HepG2 (cell line): ENCODE data around the gene FABP6. TPM values are rescaled to one million over a fixed set of nuclear protein-coding genes. Genes with fewer than 3 reads are reported as not detected.

Experiments used
- ATAC-seq: fragments of 200-7000 bp; cut with Tn5 transposase; 3 replicates; pipeline ENCODE4 v1.9.1; 2020; ENCODE audit warnings: mild to moderate bottlenecking, moderate library complexity
- Bru-seq: library from RNA; stranded (reverse); fragments of 400-500 nt; gene quantifications from one replicate; lab custom pipeline; 2021; lab: Mats Ljungman, UMichigan
- BruChase-seq, 2 experiments: library from RNA; stranded (reverse); fragments of 400-500 nt; gene quantifications; one replicate each; lab custom pipeline; 2021; lab: Mats Ljungman, UMichigan
- BruUV-seq: library from RNA; stranded (reverse); fragments of 400-500 nt; replicated peaks from 2 replicates; lab custom pipeline; 2021; lab: Mats Ljungman, UMichigan
- CTCF ChIA-PET: fragments of 300-600 bp; formaldehyde crosslinking; extraction: SDS; loops from one replicate; lab custom pipeline; 2021; ENCODE audit warnings: low total read pairs, inconsistent platforms, low intra/inter-chr PET ratio; lab: Yijun Ruan, JAX
- POLR2A ChIA-PET: fragments of 350-600 bp; sonication (Branson Sonifier 250); formaldehyde crosslinking; loops from one replicate; lab custom pipeline; 2020; ENCODE audit warnings: antibody characterized with exemption, inconsistent platforms; lab: Yijun Ruan, JAX
- DNase-seq: peaks from one replicate; pipeline ENCODE4 v3.0.0-alpha.2; 2015; ENCODE audit warnings: low spot score
- FAIRE-seq: peaks from 3 replicates; lab custom pipeline; 2011; peaks lifted over from hg19 to GRCh38; lab: Jason Lieb, UNC
- H2AFZ ChIP-seq: one replicate; pipeline ENCODE4 v1.6.1; 2011; ENCODE audit warnings: low read length, inconsistent platforms
- H3K27ac ChIP-seq: fragments of 300-600 bp; 3 replicates; pipeline ENCODE4 v1.8.0; 2011; ENCODE audit warnings: mixed run types, mild to moderate bottlenecking, mixed read lengths, low read length, inconsistent platforms; ENCODE audit not compliant: insufficient read depth; ENCODE audit errors: extremely low read length
- H3K27me3 ChIP-seq, 2 experiments: fragments of 200-600 bp in 1 of 2; 2 replicates in 1 of 2; 3 replicates in 1 of 2; pipeline versions ENCODE4 v1.6.0 to v1.8.0; 2011; ENCODE audit warnings: low read length in 2 of 2, mild to moderate bottlenecking in 2 of 2, moderate library complexity in 2 of 2, inconsistent platforms in 1 of 2; ENCODE audit not compliant: insufficient read depth in 2 of 2, control insufficient read depth in 1 of 2
- H3K36me3 ChIP-seq, 2 experiments: fragments of 200-600 bp in 1 of 2; replicated peaks in 1 of 2; 2 replicates in 1 of 2; 3 replicates in 1 of 2; pipeline versions ENCODE4 v1.5.1 to v1.8.0; 2011; ENCODE audit warnings: low read length in 2 of 2, inconsistent platforms in 1 of 2; ENCODE audit not compliant: insufficient read depth in 2 of 2, control insufficient read depth in 1 of 2
- H3K4me1 ChIP-seq: 2 replicates; pipeline ENCODE4 v1.5.1; 2012; ENCODE audit warnings: low read length, inconsistent platforms; ENCODE audit not compliant: insufficient read depth
- H3K4me2 ChIP-seq: 2 replicates; pipeline ENCODE4 v1.6.0; 2011; ENCODE audit warnings: low read depth, low read length, inconsistent platforms
- H3K4me3 ChIP-seq, 3 experiments: fragments of 200-600 bp in 1 of 3; sonication (generic), shearing (Covaris generic) in 1 of 3; replicated peaks in 1 of 3; 2 replicates each; pipeline ENCODE4 v1.5.1; 2011 to 2016; ENCODE audit warnings: low read length in 3 of 3, inconsistent platforms in 2 of 3, low read depth in 2 of 3, mild to moderate bottlenecking in 2 of 3, control low read depth in 1 of 3, mixed read lengths in 1 of 3; ENCODE audit not compliant: insufficient read depth in 1 of 3
- H3K79me2 ChIP-seq: one replicate; pipeline ENCODE4 v1.6.1; 2011; ENCODE audit warnings: low read length, inconsistent platforms; ENCODE audit not compliant: insufficient read depth
- H3K9ac ChIP-seq: 2 replicates; pipeline ENCODE4 v1.6.0; 2011; ENCODE audit warnings: mild to moderate bottlenecking, low read depth, low read length, inconsistent platforms; ENCODE audit not compliant: insufficient read depth
- H3K9me3 ChIP-seq: 2 replicates; pipeline ENCODE4 v1.5.1; 2012; ENCODE audit warnings: mild to moderate bottlenecking, low read length
- H4K20me1 ChIP-seq: 2 replicates; pipeline ENCODE4 v1.6.0; 2011; ENCODE audit warnings: inconsistent platforms, mild to moderate bottlenecking, low read length, moderate library complexity; ENCODE audit not compliant: insufficient read depth
- ATF7 ChIP-seq, 2 experiments: fragments of 450-650 bp in 1 of 2; sonication (generic) in 1 of 2; formaldehyde crosslinking in 1 of 2; IDR thresholded peaks; 2 replicates each; pipeline versions ENCODE4 v1.4.0 to v1.6.1; 2016 to 2020; ENCODE audit warnings: antibody characterized with exemption in 1 of 2, mild to moderate bottlenecking in 1 of 2, missing genetic modification reagents in 1 of 2
- CENPT ChIP-seq: sonication (generic); formaldehyde crosslinking; IDR thresholded peaks from 2 replicates; pipeline ENCODE4 v1.8.0; 2022; ENCODE audit warnings: low read depth, mild to moderate bottlenecking, moderate library complexity, missing genetic modification reagents
- GABPA ChIP-seq, 2 experiments: IDR thresholded peaks; 2 replicates each; pipeline ENCODE4 v1.6.1; 2011 to 2016; ENCODE audit warnings: low read depth in 2 of 2, low read length in 1 of 2, missing biosample characterization in 1 of 2, missing genetic modification characterization in 1 of 2
- HNRNPUL1 ChIP-seq: fragments of 200-400 bp; formaldehyde crosslinking; IDR thresholded peaks from 2 replicates; pipeline ENCODE4 v1.6.1; 2017; ENCODE audit warnings: low read depth, mild to moderate bottlenecking, low read length, moderate library complexity
- MZF1 ChIP-seq: sonication (generic); formaldehyde crosslinking; IDR thresholded peaks from 2 replicates; pipeline ENCODE4 v1.8.1; 2023; ENCODE audit warnings: mild to moderate bottlenecking, missing genetic modification reagents, borderline replicate concordance
- PHB2 ChIP-seq: fragments of 450-650 bp; IDR thresholded peaks from 2 replicates; pipeline ENCODE4 v1.6.1; 2018; ENCODE audit not compliant: partially characterized antibody
- SNAI1 ChIP-seq: sonication (generic); formaldehyde crosslinking; IDR thresholded peaks from 2 replicates; pipeline ENCODE4 v1.5.0; 2020; ENCODE audit warnings: mild to moderate bottlenecking, missing genetic modification reagents, borderline replicate concordance
- ZNF282 ChIP-seq: fragments of 450-650 bp; IDR thresholded peaks from 2 replicates; pipeline ENCODE4 v1.6.1; 2018; ENCODE audit not compliant: partially characterized antibody
- ZNF501 ChIP-seq: sonication (generic); formaldehyde crosslinking; IDR thresholded peaks from 2 replicates; pipeline ENCODE4 v1.5.1; 2020; ENCODE audit warnings: mild to moderate bottlenecking, moderate library complexity, missing genetic modification reagents
- ZSCAN31 ChIP-seq: sonication (generic); formaldehyde crosslinking; IDR thresholded peaks from 2 replicates; pipeline ENCODE4 v1.5.0; 2020; ENCODE audit warnings: low read depth, mild to moderate bottlenecking, missing genetic modification reagents
- WGBS: methylation state at CpG from one replicate; pipeline ENCODE4 v1.1.6; 2017; ENCODE audit warnings: low lambda C conversion rate; 5-methylcytosine and 5-hydroxymethylcytosine counted together
- in situ Hi-C: cut with HindIII; loops from 2 replicates; pipeline ENCODE4 v1.10.0; 2017; ENCODE audit warnings: low pct_unique_long_range_greater_than_20kb; ENCODE audit not compliant: extremely low pct_ligation_motif_present
- intact Hi-C: fragments of 100-400 bp; cut with micrococcal nuclease; formaldehyde crosslinking; loops from one replicate; pipeline ENCODE4 v1.10.0; 2022; ENCODE audit not compliant: unreplicated experiment
- long read RNA-seq, 2 experiments: library from RNA in 1 of 2; library from polyadenylated mRNA in 1 of 2; stranded (forward) in 1 of 2; unstranded in 1 of 2; transcript quantifications; one replicate each; pipeline ENCODE4 v2.0.0, GENCODE V29; 2019 to 2022
- polyA minus RNA-seq, 3 experiments: library from RNA; depleted of rRNA, polyadenylated mRNA; stranded (reverse); fragments of >200 nt; gene quantifications; 2 replicates each; pipeline ENCODE4 v1.2.3, GENCODE V29; 2011; ENCODE audit warnings: low replicate concordance in 1 of 3
- polyA plus RNA-seq, 8 experiments: library from polyadenylated mRNA; depleted of rRNA in 3 of 8; stranded (reverse) in 7 of 8; unstranded in 1 of 8; fragments of >200 nt; fragmentation: Illumina TruSeq in 4 of 8; extraction: Trizol in 4 of 8; gene quantifications; 2 replicates each; pipeline versions ENCODE4 v1.2.1 to v1.2.3, GENCODE V29; 2011 to 2016; ENCODE audit warnings: low read depth in 4 of 8, missing spikeins in 1 of 8, mixed read lengths in 1 of 8; ENCODE audit not compliant: insufficient read depth in 1 of 8
- total RNA-seq, 5 experiments: library from RNA; depleted of rRNA; stranded (reverse); fragments of >200 nt; fragmentation: Illumina TruSeq; extraction: Trizol; gene quantifications; 2 replicates each; pipeline ENCODE4 v1.2.3, GENCODE V29; 2016; ENCODE audit warnings: low read depth in 1 of 5
- TF ChIP-seq, protein P1 (sequence below): sonication (generic); formaldehyde crosslinking; IDR thresholded peaks from 2 replicates; pipeline ENCODE4 v1.5.0; 2020; ENCODE audit warnings: mild to moderate bottlenecking, low read depth, missing genetic modification reagents, borderline replicate concordance
- TF ChIP-seq, protein P2 (sequence below): sonication (generic); formaldehyde crosslinking; IDR thresholded peaks from 2 replicates; pipeline ENCODE4 v1.5.1; 2020; ENCODE audit warnings: missing genetic modification reagents, mild to moderate bottlenecking, borderline replicate concordance
- TF ChIP-seq, protein P3 (sequence below): sonication (generic); formaldehyde crosslinking; IDR thresholded peaks from 2 replicates; pipeline ENCODE4 v1.4.0; 2020; ENCODE audit warnings: mild to moderate bottlenecking, missing genetic modification reagents
- TF ChIP-seq, protein P4 (sequence below): sonication (generic); formaldehyde crosslinking; IDR thresholded peaks from 2 replicates; pipeline ENCODE4 v1.8.1; 2023; ENCODE audit warnings: missing genetic modification reagents, inconsistent platforms, borderline replicate concordance

The FABP6 gene, protein sequence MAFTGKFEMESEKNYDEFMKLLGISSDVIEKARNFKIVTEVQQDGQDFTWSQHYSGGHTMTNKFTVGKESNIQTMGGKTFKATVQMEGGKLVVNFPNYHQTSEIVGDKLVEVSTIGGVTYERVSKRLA
- total RNA-seq (2016; rRNA removed; fragmentation: Illumina TruSeq; extraction: Trizol) (not detected in 2 replicates), polyA plus RNA-seq (2011; rRNA removed) (0.13 TPM in 1 of 2 replicates, not detected in the other), polyA minus RNA-seq (2011; rRNA and poly(A)+ RNA removed; ENCODE audit: low replicate concordance) (not detected in 2 replicates), Bru-seq, nascent RNA (not detected), BruChase-seq, experiment 1, labeled RNA remaining after a 6-hour chase (not detected), BruChase-seq, experiment 2, labeled RNA remaining after a 2-hour chase (not detected)
- not detected in 2 replicates for total RNA-seq (2016; cell fraction: cytosol; rRNA removed; fragmentation: Illumina TruSeq; extraction: Trizol; ENCODE audit: low read depth)
- total RNA-seq (2016; cell fraction: insoluble cytoplasmic fraction; rRNA removed; fragmentation: Illumina TruSeq; extraction: Trizol) = not detected in 2 replicates
- total RNA-seq (2016; cell fraction: membrane; rRNA removed; fragmentation: Illumina TruSeq; extraction: Trizol) = not detected in 2 replicates
- total RNA-seq (2016; cell fraction: nucleus; rRNA removed; fragmentation: Illumina TruSeq; extraction: Trizol) = not detected in 2 replicates
- polyA plus RNA-seq (2011; cell fraction: cytosol; rRNA removed) = not detected in 2 replicates
- polyA plus RNA-seq (2011; cell fraction: nucleus; rRNA removed) = not detected in 2 replicates
- polyA plus RNA-seq (2012) = 0.23 TPM in 1 of 2 replicates, not detected in the other
- polyA plus RNA-seq (2016; cell fraction: cytosol; fragmentation: Illumina TruSeq; extraction: Trizol; ENCODE audit: low read depth) = not detected in 2 replicates
- polyA plus RNA-seq (2016; cell fraction: insoluble cytoplasmic fraction; fragmentation: Illumina TruSeq; extraction: Trizol; ENCODE audit: low read depth) = not detected in 2 replicates
- not detected in 2 replicates for polyA plus RNA-seq (2016; cell fraction: membrane; fragmentation: Illumina TruSeq; extraction: Trizol; ENCODE audit: low read depth)
- polyA plus RNA-seq (2016; cell fraction: nucleus; fragmentation: Illumina TruSeq; extraction: Trizol; ENCODE audit: insufficient read depth, low read depth) = not detected in 2 replicates
- not detected in 2 replicates for polyA minus RNA-seq (2011; cell fraction: cytosol; rRNA and poly(A)+ RNA removed)
- not detected in 2 replicates for polyA minus RNA-seq (2011; cell fraction: nucleus; rRNA and poly(A)+ RNA removed)
- long read RNA-seq, experiment 1 = 0 reads
- long read RNA-seq, experiment 2 = 0 reads

DNA sequence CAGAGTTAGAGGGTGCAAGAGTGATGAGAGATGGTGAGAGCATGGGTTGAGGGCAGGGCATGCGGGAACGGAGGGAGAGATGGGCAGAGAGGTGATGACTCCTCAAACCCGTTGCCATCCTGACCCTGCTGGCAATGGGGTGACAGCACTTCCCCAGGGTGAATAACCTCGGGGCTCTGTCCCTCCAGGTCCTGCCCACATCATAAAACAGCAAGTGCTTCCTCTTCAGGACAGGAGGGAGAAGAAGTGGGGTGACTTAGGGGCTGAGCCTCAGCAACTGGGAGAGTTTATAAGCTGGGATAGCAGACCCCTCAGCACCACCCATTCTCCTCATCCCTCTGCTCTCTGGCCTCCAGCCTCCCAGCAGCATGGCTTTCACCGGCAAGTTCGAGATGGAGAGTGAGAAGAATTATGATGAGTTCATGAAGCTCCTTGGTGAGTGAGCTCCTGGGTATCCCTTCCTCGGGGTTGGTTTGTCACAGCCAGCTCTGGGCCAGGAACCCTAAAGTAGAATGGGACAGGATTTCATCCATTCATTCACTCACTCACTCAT, at the start of gene FABP6:
TSS of gene FABP6 (plus strand) at position 317 of the 553 bp plus-strand sequence. CDS start at position 369, 52 bp downstream.
- H3K9me3 ChIP-seq = no peaks in the 10 kb centered on the region
- in situ Hi-C loops = no loop called here
- no peak within 1 kb of the TSS for H3K27ac ChIP-seq
- no peak for TF ChIP-seq GABPA (IDR thresholded peaks at IDR 0.05; ENCODE audit: low read depth, low read length)
- TF ChIP-seq GABPA (CRISPR knock-in tag; IDR thresholded peaks at IDR 0.05; ENCODE audit: low read depth) = no peak
- TF ChIP-seq ATF7 (IDR thresholded peaks at IDR 0.05) = no peak
- no peak for TF ChIP-seq ATF7 (CRISPR knock-in tag; IDR thresholded peaks at IDR 0.05)
- TF ChIP-seq HNRNPUL1 = no peak
- TF ChIP-seq, protein P1, sequence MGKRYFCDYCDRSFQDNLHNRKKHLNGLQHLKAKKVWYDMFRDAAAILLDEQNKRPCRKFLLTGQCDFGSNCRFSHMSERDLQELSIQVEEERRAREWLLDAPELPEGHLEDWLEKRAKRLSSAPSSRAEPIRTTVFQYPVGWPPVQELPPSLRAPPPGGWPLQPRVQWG (CRISPR knock-in tag) = no peak
- no peak for TF ChIP-seq ZSCAN31 (CRISPR knock-in tag)
- no peak for TF ChIP-seq ZNF282
- no peak for TF ChIP-seq MZF1
- TF ChIP-seq SNAI1 (CRISPR knock-in tag) = no peak
- TF ChIP-seq, protein P2, sequence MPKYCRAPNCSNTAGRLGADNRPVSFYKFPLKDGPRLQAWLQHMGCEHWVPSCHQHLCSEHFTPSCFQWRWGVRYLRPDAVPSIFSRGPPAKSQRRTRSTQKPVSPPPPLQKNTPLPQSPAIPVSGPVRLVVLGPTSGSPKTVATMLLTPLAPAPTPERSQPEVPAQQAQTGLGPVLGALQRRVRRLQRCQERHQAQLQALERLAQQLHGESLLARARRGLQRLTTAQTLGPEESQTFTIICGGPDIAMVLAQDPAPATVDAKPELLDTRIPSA (CRISPR knock-in tag) = no peak
- TF ChIP-seq, protein P3, sequence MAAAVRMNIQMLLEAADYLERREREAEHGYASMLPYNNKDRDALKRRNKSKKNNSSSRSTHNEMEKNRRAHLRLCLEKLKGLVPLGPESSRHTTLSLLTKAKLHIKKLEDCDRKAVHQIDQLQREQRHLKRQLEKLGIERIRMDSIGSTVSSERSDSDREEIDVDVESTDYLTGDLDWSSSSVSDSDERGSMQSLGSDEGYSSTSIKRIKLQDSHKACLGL (CRISPR knock-in tag) = no peak
- TF ChIP-seq CENPT = no peak
- TF ChIP-seq PHB2 = no peak
- TF ChIP-seq, protein P4, sequence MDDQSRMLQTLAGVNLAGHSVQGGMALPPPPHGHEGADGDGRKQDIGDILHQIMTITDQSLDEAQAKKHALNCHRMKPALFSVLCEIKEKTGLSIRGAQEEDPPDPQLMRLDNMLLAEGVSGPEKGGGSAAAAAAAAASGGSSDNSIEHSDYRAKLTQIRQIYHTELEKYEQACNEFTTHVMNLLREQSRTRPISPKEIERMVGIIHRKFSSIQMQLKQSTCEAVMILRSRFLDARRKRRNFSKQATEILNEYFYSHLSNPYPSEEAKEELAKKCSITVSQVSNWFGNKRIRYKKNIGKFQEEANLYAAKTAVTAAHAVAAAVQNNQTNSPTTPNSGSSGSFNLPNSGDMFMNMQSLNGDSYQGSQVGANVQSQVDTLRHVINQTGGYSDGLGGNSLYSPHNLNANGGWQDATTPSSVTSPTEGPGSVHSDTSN (CRISPR knock-in tag) = no peak
- TF ChIP-seq ZNF501 (CRISPR knock-in tag) = no peak
- TF ChIP-seq, all 625 proteins: peak for 0
- Histone ChIP-seq H3K36me3 (no peaks in the 10 kb centered on the region), H2AFZ (no peak within 1 kb of the TSS), H3K27me3 (no peaks in the 10 kb centered on the region; a peak in 1 of 5 replicates), H3K4me1 (no peaks in the 10 kb centered on the region), H3K79me2 (no peaks in the 10 kb centered on the region), H3K4me2 (no peak within 1 kb of the TSS), H3K9ac (no peak within 1 kb of the TSS), H3K4me3 (no peak within 1 kb of the TSS), H4K20me1 (no peaks in the 10 kb centered on the region)
- no peak; the same call in 2 of the 3 replicates for ATAC-seq
- BruUV-seq = no TSS peak
- no peak for DNase-seq
- 20% methylated on average over 5 of the region's 7 CpGs for WGBS
- intact Hi-C loops = no loop called here
- ChIA-PET POLR2A (no interaction called here), CTCF (no interaction called here)
- FAIRE-seq = no peak
